RKO (cell line): ENCODE data around the gene MBLAC1.

Source experiments
- DNase-seq: peaks from one replicate; pipeline ENCODE4 v3.0.0-alpha.2; 2016; ENCODE audit warnings: low spot score

MBLAC1 gene, protein sequence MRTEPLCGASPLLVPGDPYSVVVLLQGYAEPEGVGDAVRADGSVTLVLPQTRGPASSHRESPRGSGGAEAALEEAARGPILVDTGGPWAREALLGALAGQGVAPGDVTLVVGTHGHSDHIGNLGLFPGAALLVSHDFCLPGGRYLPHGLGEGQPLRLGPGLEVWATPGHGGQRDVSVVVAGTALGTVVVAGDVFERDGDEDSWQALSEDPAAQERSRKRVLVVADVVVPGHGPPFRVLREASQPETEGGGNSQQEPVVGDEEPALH

GRCh38 chr7:100126931-100127865, at the start of gene MBLAC1:
MBLAC1 (plus strand) TSS chr7:100126967; CDS start chr7:100127396, 429 bp downstream.
- DNase-seq = peak; percentile 92

GRCh38 chr7:100077205-100077604, 49.6 kb upstream of the MBLAC1 start:
- no peak for DNase-seq

DNA sequence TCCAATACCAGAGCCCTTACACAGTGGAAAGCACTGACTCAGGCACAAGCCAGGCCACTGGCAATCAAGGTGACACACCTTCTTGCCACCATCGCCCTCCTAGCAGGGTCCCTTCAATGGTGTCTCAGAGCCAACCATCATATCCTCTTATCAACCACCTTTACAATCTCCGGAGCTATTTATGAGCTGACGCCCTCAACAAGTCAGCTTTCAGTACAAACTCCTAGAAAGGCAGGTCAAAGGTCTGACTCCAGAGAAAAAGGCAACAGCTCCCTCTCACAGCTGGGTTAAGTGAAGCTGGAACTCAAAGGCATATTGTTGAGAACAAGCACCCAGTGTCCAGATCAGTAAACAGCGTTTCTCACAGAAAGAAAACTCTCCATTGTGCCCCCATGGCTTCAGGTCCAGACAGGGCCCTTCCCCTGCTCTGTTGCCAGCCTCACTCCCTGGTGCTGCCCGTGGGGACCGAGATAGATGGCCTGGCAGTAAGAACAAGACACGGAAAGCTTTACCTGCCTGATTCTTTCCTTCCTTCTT, 47.7 kb upstream of the MBLAC1 start:
- DNase-seq = no peak

DNA sequence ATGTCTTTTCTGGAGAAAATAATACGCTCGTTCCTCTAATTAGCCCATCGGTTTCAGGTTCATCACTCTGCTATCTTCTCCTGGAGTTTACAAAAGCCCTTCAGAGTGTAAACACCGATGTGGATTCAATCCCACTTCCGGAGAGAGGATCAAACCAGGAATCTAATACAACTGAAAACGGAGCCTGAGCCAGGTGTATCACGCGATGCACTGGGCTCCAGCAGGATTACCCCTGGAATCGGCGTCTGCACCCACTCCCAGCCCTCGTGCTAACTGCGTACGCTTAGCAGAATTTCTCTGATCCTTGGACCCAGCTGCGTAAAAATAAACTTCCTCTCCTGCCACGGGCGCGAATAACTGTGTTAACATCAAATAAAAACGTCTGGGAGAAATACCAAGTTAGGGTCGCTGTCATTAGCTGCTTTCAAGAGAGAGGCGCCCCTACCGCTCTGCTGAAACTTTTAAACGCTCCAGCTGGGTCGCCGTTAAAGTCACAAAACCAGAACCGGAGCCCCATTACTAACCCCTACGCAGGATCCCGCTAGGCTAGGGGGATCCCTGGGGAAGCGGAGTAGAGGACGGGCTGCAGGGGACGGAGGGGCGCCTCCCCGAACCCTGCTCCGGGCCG, 45.7 kb upstream of the MBLAC1 start:
- DNase-seq = peak; percentile 58

DNA sequence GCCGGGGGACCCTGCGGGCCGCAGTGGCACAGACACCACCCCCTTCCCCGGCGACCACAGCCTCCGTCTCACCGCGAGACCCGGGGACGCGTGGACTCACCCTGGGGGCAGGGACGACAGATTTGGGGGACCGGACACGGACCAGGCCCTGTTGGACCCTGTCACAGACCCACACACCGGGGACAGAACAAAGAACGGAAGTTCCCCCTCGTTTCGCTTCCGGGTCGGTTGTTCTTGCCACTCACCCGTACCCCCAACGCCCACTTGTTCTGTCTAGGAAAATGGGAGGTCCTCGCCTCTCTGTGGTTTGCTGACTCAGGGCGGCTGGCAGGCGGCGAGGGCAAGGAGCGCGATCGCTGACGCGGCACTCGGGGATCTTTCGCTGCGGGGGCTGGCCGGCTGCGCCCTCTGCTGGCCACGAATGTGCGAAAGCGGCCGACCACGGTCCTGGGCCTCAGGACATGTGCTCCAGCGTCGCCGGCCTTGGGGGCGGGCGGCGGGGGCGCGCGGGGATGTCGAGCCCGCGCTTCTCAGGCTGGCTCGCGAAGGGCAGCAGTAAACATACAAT, 45.1 kb upstream of the MBLAC1 start, which contains the start of gene ZNF3:
TSS of gene ZNF3 (minus strand) at position 189 of the 568 bp plus-strand sequence. CDS start 4,366 bp downstream, outside the sequence.
- DNase-seq = peak; percentile 100

DNA sequence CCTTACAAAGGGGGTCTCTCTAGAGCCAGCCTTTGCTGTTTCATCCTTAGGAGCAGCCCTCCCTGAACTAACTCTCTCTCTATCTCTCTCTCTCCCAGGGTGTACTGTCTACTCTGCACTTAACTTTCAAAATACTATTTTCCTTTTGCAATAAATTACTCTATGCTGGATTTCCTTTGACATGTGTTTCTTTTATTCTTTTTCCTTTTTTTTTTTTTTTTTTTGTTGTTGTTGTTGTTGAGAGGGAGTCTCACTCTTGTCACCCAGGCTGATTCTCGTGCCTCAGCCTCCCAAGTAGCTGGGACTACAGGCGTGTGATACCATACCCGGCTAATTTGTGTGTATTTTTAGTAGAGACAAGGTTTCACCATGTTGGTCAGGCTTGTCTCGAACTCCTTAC, 43.8 kb upstream of the MBLAC1 start:
- no peak for DNase-seq

DNA sequence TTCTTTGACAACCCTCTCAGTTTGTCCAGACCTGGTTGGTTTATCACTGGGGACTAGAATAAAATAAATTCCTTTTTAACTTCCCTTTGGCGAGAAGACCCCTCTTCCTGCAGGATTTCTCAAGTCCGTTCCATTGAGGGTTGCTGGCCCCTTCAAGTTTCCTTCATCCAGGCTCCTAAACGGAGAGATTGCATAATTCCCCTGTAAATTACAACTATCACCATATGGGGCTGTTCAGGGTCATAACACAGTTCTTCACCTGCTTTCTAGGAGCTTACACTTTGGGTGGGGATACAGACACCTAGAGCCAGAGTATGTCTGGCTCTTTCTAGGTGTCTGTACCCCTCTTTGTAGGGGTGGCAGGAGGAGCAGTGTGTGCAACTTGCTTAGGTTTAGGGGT, 41.3 kb upstream of the MBLAC1 start:
- DNase-seq = no peak

DNA sequence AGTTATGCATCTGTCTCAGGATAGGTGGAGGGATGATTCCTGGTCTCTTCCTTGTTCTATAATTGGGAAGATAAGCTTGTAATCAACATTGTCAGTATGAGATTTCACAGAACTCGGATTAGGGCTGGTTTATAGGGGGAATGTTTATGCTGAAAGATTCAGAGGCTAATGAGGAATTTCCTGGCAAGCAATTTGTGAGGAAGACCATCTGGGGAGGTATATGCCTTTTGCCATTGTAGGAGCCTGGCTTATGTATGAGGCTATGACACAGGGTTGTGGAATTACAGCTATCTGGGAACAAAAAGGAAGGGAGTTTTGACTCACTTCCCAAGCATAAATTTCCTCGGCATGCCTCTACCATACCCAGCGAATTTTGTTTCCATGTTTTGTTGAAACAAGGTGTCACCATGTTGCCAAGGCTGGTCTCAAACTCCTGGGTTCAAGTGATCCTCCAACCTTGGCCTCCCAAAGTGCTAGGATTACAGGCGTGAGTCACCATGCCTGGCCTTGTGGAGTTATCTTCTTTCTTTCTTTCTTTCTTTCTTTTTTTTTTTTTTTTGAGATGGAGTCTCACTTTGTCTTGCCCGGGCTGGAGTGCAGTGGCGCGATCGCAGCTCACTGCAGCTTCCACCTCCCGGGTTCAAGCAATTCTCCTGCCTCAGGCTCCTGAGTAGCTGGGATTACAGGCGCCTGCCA, 39.6 kb upstream of the MBLAC1 start:
- DNase-seq = peak; percentile 94

- no peak for DNase-seq
Observed at GRCh38 chr7:100088095-100088620, 38.6 kb upstream of the MBLAC1 start.

DNA sequence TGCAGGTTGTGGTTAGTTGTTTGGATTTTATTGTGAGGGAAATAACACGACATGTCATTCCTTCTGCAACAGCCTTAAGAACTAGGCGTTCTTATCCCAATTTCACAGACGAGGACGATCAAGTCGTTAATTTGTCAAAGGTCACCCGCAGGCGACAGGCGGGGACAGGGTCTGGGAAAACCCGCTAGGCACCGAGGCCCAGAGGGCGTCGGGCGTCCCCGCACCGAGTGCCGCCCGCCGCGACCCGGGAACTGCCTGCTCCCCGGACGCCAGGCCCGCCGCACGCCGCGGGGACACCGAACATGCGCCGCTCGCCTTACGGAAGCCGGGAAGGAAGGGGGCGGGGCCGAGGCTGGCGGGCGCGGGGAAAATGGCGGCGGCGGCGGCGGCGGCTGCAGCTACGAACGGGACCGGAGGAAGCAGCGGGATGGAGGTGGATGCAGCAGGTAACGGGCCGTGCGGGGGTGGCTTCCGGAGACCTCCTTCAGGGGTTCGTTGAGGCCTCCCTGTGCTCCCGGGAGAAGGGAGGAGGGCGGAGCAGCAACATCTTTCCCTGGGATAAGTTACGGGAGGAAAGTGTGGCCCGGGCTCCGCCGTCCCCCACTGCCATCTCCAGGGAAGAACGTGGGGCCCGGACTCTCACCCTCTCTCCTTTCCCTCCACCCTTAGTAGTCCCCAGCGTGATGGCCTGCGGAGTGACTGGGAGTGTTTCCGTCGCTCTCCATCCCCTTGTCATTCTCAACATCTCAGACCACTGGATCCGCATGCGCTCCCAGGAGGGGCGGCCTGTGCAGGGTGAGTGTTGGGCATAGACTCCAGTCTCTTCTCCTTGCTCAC, 37.9 kb upstream of the MBLAC1 start, which contains the start of gene COPS6:
TSS of gene COPS6 (plus strand) at position 349 of the 837 bp plus-strand sequence. CDS start at position 371, 22 bp downstream.
- peak; percentile 83 for DNase-seq

- DNase-seq = peak; percentile 77
Observed at GRCh38 chr7:100089458-100090196, 37.1 kb upstream of the MBLAC1 start.

GRCh38 chr7:100090527-100091410, 36.0 kb upstream of the MBLAC1 start:
- peak; percentile 90 for DNase-seq

DNA sequence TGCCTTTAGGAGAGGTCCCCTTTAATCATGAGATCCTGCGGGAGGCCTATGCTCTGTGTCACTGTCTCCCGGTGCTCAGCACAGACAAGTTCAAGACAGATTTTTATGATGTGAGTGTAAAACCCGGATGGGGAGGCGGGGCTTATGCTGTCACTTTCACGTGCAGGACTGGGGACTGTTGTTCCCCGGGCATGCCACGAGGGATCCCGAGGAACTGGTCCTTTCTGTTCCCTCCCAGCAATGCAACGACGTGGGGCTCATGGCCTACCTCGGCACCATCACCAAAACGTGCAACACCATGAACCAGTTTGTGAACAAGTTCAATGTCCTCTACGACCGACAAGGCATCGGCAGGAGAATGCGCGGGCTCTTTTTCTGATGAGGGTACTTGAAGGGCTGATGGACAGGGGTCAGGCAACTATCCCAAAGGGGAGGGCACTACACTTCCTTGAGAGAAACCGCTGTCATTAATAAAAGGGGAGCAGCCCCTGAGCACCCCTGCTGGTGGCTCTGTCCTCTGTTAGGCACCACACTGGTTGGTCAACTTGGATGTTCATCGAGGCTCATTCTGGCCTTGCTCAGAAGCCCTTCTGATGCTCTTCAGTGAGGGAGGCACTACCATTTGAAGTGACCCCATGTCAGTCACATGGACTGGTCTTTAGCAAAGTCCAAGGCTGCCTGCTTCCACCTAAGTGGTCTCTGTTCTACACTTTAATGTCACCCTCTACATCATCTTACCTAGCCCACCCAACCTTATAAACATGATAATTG, 35.2 kb upstream of the MBLAC1 start:
- DNase-seq = peak; percentile 88

- no peak for DNase-seq
Observed at GRCh38 chr7:100093054-100093453, 33.7 kb upstream of the MBLAC1 start.

GRCh38 chr7:100093498-100093897, 33.3 kb upstream of the MBLAC1 start:
- no peak for DNase-seq

- DNase-seq = no peak
Observed at GRCh38 chr7:100093925-100094486, 32.8 kb upstream of the MBLAC1 start.

GRCh38 chr7:100095289-100095688, 31.5 kb upstream of the MBLAC1 start:
- DNase-seq = no peak
